ENCODE data around the gene ARMH4.

DNA sequence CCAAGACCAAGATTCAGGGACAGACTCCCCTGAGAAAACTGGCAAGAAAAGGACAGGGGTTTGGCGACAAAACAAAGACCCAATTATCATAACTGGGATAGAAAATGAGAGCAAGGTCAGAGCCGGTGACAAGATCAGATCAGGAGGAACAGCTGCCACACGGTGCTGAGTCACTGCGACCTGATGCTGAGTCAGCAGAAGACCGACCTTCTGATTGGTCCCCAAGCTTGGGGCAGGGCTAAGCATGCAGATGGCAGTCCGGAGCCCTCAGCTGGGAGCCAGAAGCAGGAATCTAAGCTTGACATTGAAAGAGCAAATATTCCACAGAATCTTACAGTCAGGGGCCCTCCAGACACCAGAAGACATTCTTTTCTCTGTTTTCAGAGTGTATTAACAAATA lies 19.1 kb upstream of the ARMH4 start:
- TF ChIP-seq, protein P1, sequence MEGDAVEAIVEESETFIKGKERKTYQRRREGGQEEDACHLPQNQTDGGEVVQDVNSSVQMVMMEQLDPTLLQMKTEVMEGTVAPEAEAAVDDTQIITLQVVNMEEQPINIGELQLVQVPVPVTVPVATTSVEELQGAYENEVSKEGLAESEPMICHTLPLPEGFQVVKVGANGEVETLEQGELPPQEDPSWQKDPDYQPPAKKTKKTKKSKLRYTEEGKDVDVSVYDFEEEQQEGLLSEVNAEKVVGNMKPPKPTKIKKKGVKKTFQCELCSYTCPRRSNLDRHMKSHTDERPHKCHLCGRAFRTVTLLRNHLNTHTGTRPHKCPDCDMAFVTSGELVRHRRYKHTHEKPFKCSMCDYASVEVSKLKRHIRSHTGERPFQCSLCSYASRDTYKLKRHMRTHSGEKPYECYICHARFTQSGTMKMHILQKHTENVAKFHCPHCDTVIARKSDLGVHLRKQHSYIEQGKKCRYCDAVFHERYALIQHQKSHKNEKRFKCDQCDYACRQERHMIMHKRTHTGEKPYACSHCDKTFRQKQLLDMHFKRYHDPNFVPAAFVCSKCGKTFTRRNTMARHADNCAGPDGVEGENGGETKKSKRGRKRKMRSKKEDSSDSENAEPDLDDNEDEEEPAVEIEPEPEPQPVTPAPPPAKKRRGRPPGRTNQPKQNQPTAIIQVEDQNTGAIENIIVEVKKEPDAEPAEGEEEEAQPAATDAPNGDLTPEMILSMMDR (IDR thresholded peaks at IDR 0.05; ENCODE audit: low read depth, low read length, poor library complexity, severe bottlenecking), result no peak
- TF ChIP-seq EZH2phosphoT487 (IDR thresholded peaks at IDR 0.05; ENCODE audit: borderline replicate concordance, low read length), result no peak

Data from DOHH2 (cell line).